B cell (primary cell): Measurements from ENCODE around the gene ATXN1. TPM values are rescaled to one million over a fixed set of nuclear protein-coding genes. Genes with fewer than 3 reads are reported as not detected.

ENCODE experiments used
- ATAC-seq: fragments of 200-7000 bp; cut with Tn5 transposase; one replicate; pipeline ENCODE4 v1.10.0; 2021; ENCODE audit warnings: low read depth, mild to moderate bottlenecking, moderate number of reproducible peaks, moderate library complexity
- CTCF ChIA-PET: fragments of 350-600 bp; sonication (Branson Sonifier 250); formaldehyde crosslinking; loops from one replicate; lab custom pipeline; 2021; ENCODE audit warnings: antibody characterized with exemption, inconsistent platforms; lab: Charles Lee
- POLR2A ChIA-PET: fragments of 350-600 bp; sonication (Branson Sonifier 250); formaldehyde crosslinking; loops from one replicate; lab custom pipeline; 2021; ENCODE audit warnings: antibody characterized with exemption; lab: Charles Lee
- DNase-seq: peaks from one replicate; pipeline ENCODE4 v3.0.0; 2013
- H2AFZ ChIP-seq: 2 replicates; pipeline ENCODE4 v1.6.1; 2012; ENCODE audit warnings: mild to moderate bottlenecking, low read depth, low read length; ENCODE audit not compliant: insufficient read depth, poor library complexity, severe bottlenecking
- H3K27ac ChIP-seq, 2 donors: 1 replicate in 1 of 2; 2 replicates in 1 of 2; pipeline ENCODE4 v1.5.1; 2012 to 2013; ENCODE audit warnings: low read length in 2 of 2, mild to moderate bottlenecking in 2 of 2, moderate library complexity in 1 of 2
- H3K27me3 ChIP-seq, 4 experiments: fragments of 200-600 bp in 1 of 4; sonication (generic) in 1 of 4; replicated peaks in 1 of 4; 1 replicate in 2 of 4; 2 replicates in 2 of 4; pipeline versions ENCODE4 v1.6.1 to v1.7.0; 2013 to 2016; ENCODE audit warnings: low read length in 3 of 4, mild to moderate bottlenecking in 2 of 4, mixed read lengths in 1 of 4, moderate library complexity in 1 of 4; ENCODE audit not compliant: insufficient read depth in 4 of 4, control insufficient read depth in 3 of 4; ENCODE audit errors: control extremely low read depth in 1 of 4
- H3K36me3 ChIP-seq, 2 experiments: replicated peaks in 1 of 2; 1 replicate in 1 of 2; 2 replicates in 1 of 2; pipeline versions ENCODE4 v1.6.1 to v1.7.1; 2013; ENCODE audit warnings: low read length in 1 of 2; ENCODE audit not compliant: insufficient read depth in 2 of 2, control insufficient read depth in 1 of 2; ENCODE audit errors: control extremely low read depth in 1 of 2, extremely low read depth in 1 of 2
- H3K4me1 ChIP-seq, 2 donors: fragments of 200-600 bp in 1 of 2; sonication (generic) in 1 of 2; 1 replicate in 1 of 2; 2 replicates in 1 of 2; pipeline versions ENCODE4 v1.5.1 to v1.6.1; 2013 to 2017; ENCODE audit warnings: low read length in 2 of 2; ENCODE audit not compliant: control insufficient read depth in 2 of 2, insufficient read depth in 2 of 2
- H3K4me2 ChIP-seq: replicated peaks from 2 replicates; pipeline ENCODE3; 2012; ENCODE audit warnings: mild to moderate bottlenecking, low read depth, low read length; ENCODE audit not compliant: poor library complexity, severe bottlenecking
- H3K4me3 ChIP-seq, 5 experiments: fragments of 200-600 bp in 1 of 5; sonication (generic) in 1 of 5; 1 replicate in 3 of 5; 2 replicates in 2 of 5; pipeline versions ENCODE4 v1.5.1 to v1.7.0; 2011 to 2016; ENCODE audit warnings: low read length in 4 of 5, mild to moderate bottlenecking in 4 of 5, low read depth in 2 of 5, control low read depth in 1 of 5, moderate library complexity in 1 of 5; ENCODE audit not compliant: insufficient read depth in 1 of 5; ENCODE audit errors: control extremely low read depth in 1 of 5, extremely low read depth in 1 of 5
- H3K79me2 ChIP-seq: fragments of 200-600 bp; sonication (generic); one replicate; pipeline ENCODE4 v1.6.0; 2016; ENCODE audit warnings: low read length; ENCODE audit not compliant: control insufficient read depth, insufficient read depth
- H3K9ac ChIP-seq: fragments of 200-600 bp; sonication (generic); 2 replicates; pipeline ENCODE4 v1.6.1; 2017; ENCODE audit warnings: mild to moderate bottlenecking, low read length, moderate library complexity
- H3K9me3 ChIP-seq, 3 donors: one replicate each; pipeline versions ENCODE4 v1.6.1 to v1.7.1; 2013; ENCODE audit warnings: low read length in 2 of 3; ENCODE audit not compliant: control insufficient read depth in 2 of 3, insufficient read depth in 1 of 3; ENCODE audit errors: control extremely low read depth in 1 of 3
- H4K20me1 ChIP-seq: 2 replicates; pipeline ENCODE4 v1.6.0; 2012; ENCODE audit warnings: mild to moderate bottlenecking, low read length; ENCODE audit not compliant: insufficient read depth, control insufficient read depth, poor library complexity, severe bottlenecking
- H3K27ac Mint-ChIP-seq: one replicate; pipeline ENCODE4 v1.8.0; 2021; ENCODE audit warnings: mixed read lengths
- H3K27me3 Mint-ChIP-seq: one replicate; pipeline ENCODE4 v1.8.0; 2021; ENCODE audit warnings: mixed read lengths
- H3K4me1 Mint-ChIP-seq: one replicate; pipeline ENCODE4 v1.8.0; 2021; ENCODE audit warnings: mixed read lengths
- H3K4me3 Mint-ChIP-seq: one replicate; pipeline ENCODE4 v1.8.0; 2021; ENCODE audit warnings: mixed read lengths
- H3K9me3 Mint-ChIP-seq: one replicate; pipeline ENCODE4 v1.8.0; 2022; ENCODE audit warnings: mixed read lengths; ENCODE audit not compliant: insufficient read depth
- EZH2 ChIP-seq: IDR thresholded peaks from 2 replicates; pipeline ENCODE4 v1.6.1; 2012; ENCODE audit warnings: borderline replicate concordance, low read depth, mild to moderate bottlenecking, moderate library complexity, low read length; ENCODE audit not compliant: insufficient read depth, poor library complexity, severe bottlenecking
- WGBS: methylation state at CpG from one replicate; pipeline ENCODE4 v1.1.5; 2013; ENCODE audit warnings: missing lambda C conversion rate; ENCODE audit not compliant: insufficient coverage; 5-methylcytosine and 5-hydroxymethylcytosine counted together
- intact Hi-C: fragments of 100-400 bp; cut with micrococcal nuclease; formaldehyde crosslinking; loops from one replicate; pipeline ENCODE4 v1.10.0; 2022
- polyA plus RNA-seq: library from polyadenylated mRNA; depleted of rRNA; stranded (reverse); fragments of >200 nt; gene quantifications from 2 replicates; pipeline ENCODE4 v1.2.3, GENCODE V29; 2012
- total RNA-seq, 2 donors: library from RNA; stranded (reverse); fragments of 120-200 nt in 1 of 2; gene quantifications; 1 replicate in 1 of 2; 2 replicates in 1 of 2; pipeline versions ENCODE4 v1.2.3 to v1.2.4, GENCODE V29; 2013 to 2022
- TF ChIP-seq, protein P1 (sequence below): fragments of 200-600 bp; IDR thresholded peaks from one replicate; pipeline ENCODE4 v1.8.0; 2022; ENCODE audit warnings: antibody characterized with exemption, mild to moderate bottlenecking

Gene ATXN1
- total and polyA plus RNA-seq, 2 donors (not counting 1 experiment from before 2014, with no cell fraction given) = 5.7 to 63.8 TPM

DNA sequence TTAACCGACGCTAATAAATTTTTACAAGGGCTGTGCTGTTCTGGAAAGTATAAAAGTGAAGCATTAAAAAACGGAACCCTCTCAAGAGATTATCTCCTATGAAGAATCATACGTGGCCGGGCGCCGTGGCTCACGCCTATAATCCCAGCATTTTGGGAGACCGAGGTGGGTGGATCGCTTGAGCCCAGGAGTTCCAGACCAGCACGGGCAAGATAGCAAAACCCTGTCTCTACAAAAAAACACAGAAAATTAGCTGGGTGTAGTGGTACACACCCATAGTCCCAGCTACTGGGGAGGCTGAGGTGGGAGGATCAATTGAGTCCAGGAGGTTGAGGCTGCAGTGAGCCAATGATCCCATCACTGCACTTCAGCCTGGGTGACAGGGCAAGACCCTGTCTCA, 439.4 kb downstream of the ATXN1 start:
- Histone ChIP-seq H3K79me2 (no peaks in the 10 kb centered on the region), H3K4me1 (peaks cover 17 to 29% of the 10 kb centered on the region in 2 donors), H4K20me1 (no peaks in the 10 kb centered on the region), H3K4me3 (no peak overlapping the region), H2AFZ (no peak overlapping the region), H3K9me3 (no peaks in the 10 kb centered on the region), H3K4me2 (no peak overlapping the region), H3K27ac (no peak overlapping the region), H3K27me3 (no peaks in the 10 kb centered on the region), H3K36me3 (no peaks in the 10 kb centered on the region), H3K9ac (no peak overlapping the region)
- TF ChIP-seq, protein P1, sequence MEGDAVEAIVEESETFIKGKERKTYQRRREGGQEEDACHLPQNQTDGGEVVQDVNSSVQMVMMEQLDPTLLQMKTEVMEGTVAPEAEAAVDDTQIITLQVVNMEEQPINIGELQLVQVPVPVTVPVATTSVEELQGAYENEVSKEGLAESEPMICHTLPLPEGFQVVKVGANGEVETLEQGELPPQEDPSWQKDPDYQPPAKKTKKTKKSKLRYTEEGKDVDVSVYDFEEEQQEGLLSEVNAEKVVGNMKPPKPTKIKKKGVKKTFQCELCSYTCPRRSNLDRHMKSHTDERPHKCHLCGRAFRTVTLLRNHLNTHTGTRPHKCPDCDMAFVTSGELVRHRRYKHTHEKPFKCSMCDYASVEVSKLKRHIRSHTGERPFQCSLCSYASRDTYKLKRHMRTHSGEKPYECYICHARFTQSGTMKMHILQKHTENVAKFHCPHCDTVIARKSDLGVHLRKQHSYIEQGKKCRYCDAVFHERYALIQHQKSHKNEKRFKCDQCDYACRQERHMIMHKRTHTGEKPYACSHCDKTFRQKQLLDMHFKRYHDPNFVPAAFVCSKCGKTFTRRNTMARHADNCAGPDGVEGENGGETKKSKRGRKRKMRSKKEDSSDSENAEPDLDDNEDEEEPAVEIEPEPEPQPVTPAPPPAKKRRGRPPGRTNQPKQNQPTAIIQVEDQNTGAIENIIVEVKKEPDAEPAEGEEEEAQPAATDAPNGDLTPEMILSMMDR = no peak
- Mint-ChIP-seq H3K4me1 (peaks cover 43% of the 10 kb centered on the region), H3K27ac (peak overlapping the region; percentile 20), H3K4me3 (no peak overlapping the region), H3K27me3 (no peaks in the 10 kb centered on the region), H3K9me3 (no peaks in the 10 kb centered on the region)
- ATAC-seq (no peak), DNase-seq (no peak)
- intact Hi-C loops = loop anchor here (2.0 kb wide), 1 partner anchor 439 kb away; the partner anchor contains the start of gene ATXN1
- POLR2A ChIA-PET = no interaction called here
- WGBS = 96% methylated on average over 8 of the region's 11 CpGs
- CTCF ChIA-PET = interaction anchor here (0.9 to 9.2 kb wide), 5 partner anchors 10 to 449 kb away, joined by 3 to 87 read pairs (median 4); partner anchors contain the start of gene ATXN1

GRCh38 chr6:16321341-16321710, 439.9 kb downstream of the ATXN1 start:
- intact Hi-C loops = no loop called here
- Mint-ChIP-seq H3K4me1 (peaks cover 44% of the 10 kb centered on the region), H3K9me3 (no peaks in the 10 kb centered on the region), H3K27ac (peak overlapping the region; percentile 20), H3K4me3 (no peak overlapping the region), H3K27me3 (no peaks in the 10 kb centered on the region)
- ChIA-PET POLR2A (no interaction called here), CTCF (interaction anchor here (0.9 to 9.2 kb wide), 3 partner anchors 10 to 450 kb away, joined by 3 to 87 read pairs (median 20); no protein-coding TSS in a partner anchor)
- Histone ChIP-seq H3K4me1 (peaks cover 17 to 33% of the 10 kb centered on the region in 2 donors), H3K27me3 (no peaks in the 10 kb centered on the region), H3K9ac (no peak overlapping the region), H3K27ac (no peak overlapping the region), H3K9me3 (no peaks in the 10 kb centered on the region), H4K20me1 (no peaks in the 10 kb centered on the region), H3K4me3 (no peak overlapping the region), H3K36me3 (no peaks in the 10 kb centered on the region), H3K79me2 (no peaks in the 10 kb centered on the region), H2AFZ (no peak overlapping the region), H3K4me2 (no peak overlapping the region)
- ATAC-seq (no peak), DNase-seq (no peak)
- 76% methylated on average over 2 of the region's 7 CpGs for WGBS
- no peak for TF ChIP-seq EZH2
- TF ChIP-seq, protein P1 = no peak
